ENCODE results near the gene MTRF1. TPM values are rescaled to one million over a fixed set of nuclear protein-coding genes. Genes with fewer than 3 reads are reported as not detected.

Gene MTRF1, protein sequence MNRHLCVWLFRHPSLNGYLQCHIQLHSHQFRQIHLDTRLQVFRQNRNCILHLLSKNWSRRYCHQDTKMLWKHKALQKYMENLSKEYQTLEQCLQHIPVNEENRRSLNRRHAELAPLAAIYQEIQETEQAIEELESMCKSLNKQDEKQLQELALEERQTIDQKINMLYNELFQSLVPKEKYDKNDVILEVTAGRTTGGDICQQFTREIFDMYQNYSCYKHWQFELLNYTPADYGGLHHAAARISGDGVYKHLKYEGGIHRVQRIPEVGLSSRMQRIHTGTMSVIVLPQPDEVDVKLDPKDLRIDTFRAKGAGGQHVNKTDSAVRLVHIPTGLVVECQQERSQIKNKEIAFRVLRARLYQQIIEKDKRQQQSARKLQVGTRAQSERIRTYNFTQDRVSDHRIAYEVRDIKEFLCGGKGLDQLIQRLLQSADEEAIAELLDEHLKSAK
- 10 to 100 TPM; 13.4 to 15.5 (median 14.6) TPM for total RNA-seq
- long read RNA-seq, donor 1, partial matches to known transcripts, result 1 of 10 reads
- long read RNA-seq, donor 1, other reads (novel, unspliced or antisense), result 9 of 10 reads
- long read RNA-seq, donor 2, partial matches to known transcripts, result 4 of 8 reads
- long read RNA-seq, donor 2, other reads (novel, unspliced or antisense), result 3 of 8 reads

DNA sequence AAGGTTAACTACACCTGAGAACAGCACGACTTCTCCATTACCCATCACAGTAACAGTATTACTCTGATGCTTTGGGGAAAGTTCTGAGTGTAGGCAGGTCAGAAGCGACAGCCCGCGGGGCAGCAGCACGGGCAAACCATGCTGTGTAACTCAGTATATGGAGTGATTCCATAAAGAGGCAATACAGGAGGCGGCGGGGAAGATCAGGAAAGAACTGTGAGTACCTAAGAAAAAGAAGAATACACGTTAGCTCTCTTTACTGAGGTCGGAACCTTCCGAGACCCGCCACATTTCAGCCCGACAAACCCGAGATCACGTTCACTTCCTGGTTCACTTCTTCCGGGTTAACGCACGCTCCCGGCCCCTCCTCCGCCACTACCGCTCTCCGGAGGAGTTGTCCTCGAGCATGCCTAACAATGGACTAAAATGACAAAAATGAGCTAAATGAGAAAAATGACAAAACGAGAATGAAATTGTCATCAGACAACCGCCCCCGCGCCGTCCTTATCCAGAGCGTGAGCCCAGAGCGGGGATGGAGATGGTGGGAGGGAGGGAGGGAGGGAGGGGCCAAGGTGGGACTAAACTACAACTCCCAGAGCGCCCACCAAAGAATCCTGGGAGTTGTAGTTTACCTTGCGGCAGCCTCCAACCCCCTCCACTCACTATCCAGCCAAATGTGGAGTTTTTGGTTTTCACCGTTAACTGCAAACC is at the start of gene MTRF1:
Gene MTRF1, minus strand, starts transcription at position 316 of the 711 bp plus-strand sequence. CDS start 2,669 bp downstream, outside the sequence.
- Histone ChIP-seq H3K4me1 (ENCODE audit: low read depth) (no peaks in the 10 kb centered on the region), H3K9me3 (peaks cover 10% of the 10 kb centered on the region), H3K4me3 (peak within 1 kb of the TSS; percentile 23), H3K36me3 (ENCODE audit: low read depth) (no peaks in the 10 kb centered on the region)
- intact Hi-C loops (cut with DNase I, micrococcal nuclease), result no loop called here
- ATAC-seq (peak; percentile 98), DNase-seq (peak; percentile 83 to 86 (median 85))
- TF ChIP-seq, protein P1, sequence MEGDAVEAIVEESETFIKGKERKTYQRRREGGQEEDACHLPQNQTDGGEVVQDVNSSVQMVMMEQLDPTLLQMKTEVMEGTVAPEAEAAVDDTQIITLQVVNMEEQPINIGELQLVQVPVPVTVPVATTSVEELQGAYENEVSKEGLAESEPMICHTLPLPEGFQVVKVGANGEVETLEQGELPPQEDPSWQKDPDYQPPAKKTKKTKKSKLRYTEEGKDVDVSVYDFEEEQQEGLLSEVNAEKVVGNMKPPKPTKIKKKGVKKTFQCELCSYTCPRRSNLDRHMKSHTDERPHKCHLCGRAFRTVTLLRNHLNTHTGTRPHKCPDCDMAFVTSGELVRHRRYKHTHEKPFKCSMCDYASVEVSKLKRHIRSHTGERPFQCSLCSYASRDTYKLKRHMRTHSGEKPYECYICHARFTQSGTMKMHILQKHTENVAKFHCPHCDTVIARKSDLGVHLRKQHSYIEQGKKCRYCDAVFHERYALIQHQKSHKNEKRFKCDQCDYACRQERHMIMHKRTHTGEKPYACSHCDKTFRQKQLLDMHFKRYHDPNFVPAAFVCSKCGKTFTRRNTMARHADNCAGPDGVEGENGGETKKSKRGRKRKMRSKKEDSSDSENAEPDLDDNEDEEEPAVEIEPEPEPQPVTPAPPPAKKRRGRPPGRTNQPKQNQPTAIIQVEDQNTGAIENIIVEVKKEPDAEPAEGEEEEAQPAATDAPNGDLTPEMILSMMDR (IDR thresholded peaks at IDR 0.05), result no peak

DNA sequence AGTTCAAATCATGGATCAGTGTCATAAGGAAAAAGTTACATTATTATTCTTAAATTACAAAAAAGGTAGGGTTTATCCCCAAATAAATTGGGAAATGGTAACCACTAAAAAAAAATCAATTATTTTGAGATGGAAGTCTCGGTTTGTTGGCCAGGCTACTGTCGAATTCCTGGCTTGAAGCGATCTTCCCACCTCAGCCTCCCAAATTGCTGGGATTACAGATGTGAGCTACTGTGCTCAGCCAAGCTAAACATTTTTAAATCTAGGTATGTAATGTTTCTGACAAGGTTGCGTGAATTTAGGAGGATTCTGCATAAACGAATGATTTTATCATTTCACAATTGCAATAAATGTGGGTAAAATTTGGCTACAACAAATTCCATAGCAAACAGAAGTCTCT is 49.7 kb upstream of the MTRF1 start:
- no peaks in the 10 kb centered on the region for H3K36me3 ChIP-seq (ENCODE audit: low read depth)
- H3K4me1 ChIP-seq (ENCODE audit: low read depth), result peaks cover 11% of the 10 kb centered on the region
- DNase-seq, result no peak
- TF ChIP-seq, protein P1 (IDR thresholded peaks at IDR 0.05), result no peak
- no peak overlapping the region for H3K4me3 ChIP-seq
- no peak for ATAC-seq
- H3K9me3 ChIP-seq, result no peaks in the 10 kb centered on the region
- intact Hi-C loops (cut with DNase I, micrococcal nuclease), result no loop called here

DNA sequence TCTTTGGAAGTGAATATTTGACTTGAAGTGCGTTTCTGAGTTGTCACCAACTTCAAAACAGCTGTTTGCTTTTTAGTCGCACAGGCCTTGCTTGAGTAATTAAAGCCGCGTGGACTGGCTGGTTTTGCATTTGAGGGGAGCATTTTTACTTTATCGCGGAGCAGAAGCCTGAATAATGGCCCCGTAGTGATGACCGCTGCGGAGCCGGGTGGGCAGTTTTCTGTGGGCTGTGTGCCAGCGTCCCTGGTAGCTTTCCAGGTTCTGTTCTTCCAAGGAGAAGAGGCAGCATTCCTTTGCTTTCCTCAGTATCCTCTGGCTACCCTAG is 48.8 kb upstream of the MTRF1 start:
- TF ChIP-seq, protein P1 (IDR thresholded peaks at IDR 0.05), result no peak
- ATAC-seq, result peak; percentile 2
- Histone ChIP-seq H3K4me1 (ENCODE audit: low read depth) (peaks cover 11% of the 10 kb centered on the region), H3K36me3 (ENCODE audit: low read depth) (no peaks in the 10 kb centered on the region), H3K9me3 (no peaks in the 10 kb centered on the region), H3K4me3 (peak overlapping the region; percentile 73)
- intact Hi-C loops (cut with DNase I, micrococcal nuclease), result no loop called here
- DNase-seq, result peak in 2 of 3 donors; percentile 60 to 64

DNA sequence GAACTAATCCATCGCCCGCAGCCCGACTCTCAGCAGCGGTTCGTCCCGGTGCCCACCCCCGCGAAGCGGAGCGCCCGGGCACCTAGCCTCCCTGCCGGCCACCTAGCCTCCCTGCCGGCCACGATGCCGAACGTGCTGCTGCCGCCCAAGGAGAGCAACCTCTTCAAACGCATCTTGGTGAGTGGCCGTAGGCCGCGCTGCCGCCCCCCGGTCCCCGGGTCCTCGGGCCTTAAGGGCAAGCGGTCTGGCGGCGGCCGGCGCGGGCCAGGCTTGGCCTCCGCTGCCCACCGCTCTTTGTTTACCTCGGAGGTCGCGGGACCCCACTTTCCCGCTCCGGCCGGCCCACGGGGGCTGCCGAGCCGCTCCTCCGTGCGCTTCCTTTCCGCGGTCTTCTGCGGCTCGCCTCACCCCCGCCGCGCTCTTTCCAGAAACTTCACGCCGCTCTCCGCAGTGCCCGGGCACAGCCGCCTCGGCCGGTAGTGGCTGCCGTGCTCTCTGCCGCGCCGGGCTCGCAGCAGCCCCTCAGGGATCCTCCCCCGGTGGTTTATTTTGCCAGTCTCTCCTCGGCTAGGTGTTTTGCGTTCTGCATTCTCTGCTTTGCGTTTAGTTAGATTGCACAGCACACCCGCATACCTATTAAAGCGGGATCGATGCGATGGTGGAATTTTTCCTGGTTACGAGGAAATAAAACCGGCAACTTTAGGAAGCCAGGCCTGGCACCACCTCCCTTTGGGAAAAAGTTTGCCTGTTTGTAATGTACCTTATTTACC is 48.2 kb upstream of the MTRF1 start:
- Histone ChIP-seq H3K36me3 (ENCODE audit: low read depth) (no peaks in the 10 kb centered on the region), H3K4me3 (peak overlapping the region; percentile 73), H3K9me3 (no peaks in the 10 kb centered on the region), H3K4me1 (ENCODE audit: low read depth) (peaks cover 11% of the 10 kb centered on the region)
- intact Hi-C loops (cut with DNase I, micrococcal nuclease), result no loop called here
- ATAC-seq (peak; percentile 82), DNase-seq (peak; percentile 58 to 71 (median 65))
- TF ChIP-seq, protein P1 (IDR thresholded peaks at IDR 0.05), result no peak

DNA sequence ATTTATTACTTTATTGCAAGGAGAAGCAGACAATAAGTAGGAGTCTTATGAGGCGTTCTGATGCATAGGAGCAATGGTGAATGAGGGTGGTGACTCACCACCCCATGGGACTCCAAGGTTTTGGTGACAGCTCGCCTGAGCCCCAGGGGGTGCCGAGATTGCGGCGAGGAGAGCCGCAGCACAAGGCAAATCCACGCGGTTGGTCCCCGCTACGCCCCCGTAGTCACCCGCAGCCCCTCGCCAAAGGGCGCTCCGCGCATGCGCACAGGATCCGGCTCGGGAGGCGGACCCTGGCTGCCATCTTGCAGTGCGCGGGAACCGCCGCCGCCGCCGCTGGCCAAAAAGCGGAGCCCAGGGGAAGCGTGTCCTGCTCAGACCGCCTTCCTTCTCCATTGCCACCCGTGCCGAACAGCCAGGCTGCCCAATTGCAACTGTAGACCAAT is 47.6 kb upstream of the MTRF1 start, which contains the start of gene NAA16:
Gene NAA16, plus strand, starts transcription at position 305 of the 443 bp plus-strand sequence. CDS start 262 bp downstream, outside the sequence.
- Histone ChIP-seq H3K4me1 (ENCODE audit: low read depth) (peaks cover 11% of the 10 kb centered on the region), H3K36me3 (ENCODE audit: low read depth) (no peaks in the 10 kb centered on the region), H3K4me3 (peak within 1 kb of the TSS; percentile 73), H3K9me3 (no peaks in the 10 kb centered on the region)
- intact Hi-C loops (cut with DNase I, micrococcal nuclease), result no loop called here
- TF ChIP-seq, protein P1 (IDR thresholded peaks at IDR 0.05), result no peak
- peak; percentile 93 for ATAC-seq
- peak; percentile 89 to 93 (median 92) for DNase-seq

Measured in mucosa of descending colon (tissue), 3 donors.